Ishikawa (cell line): ENCODE data around the gene NUP93.

ENCODE experiments used
- CEBPB ChIP-seq: IDR thresholded peaks from 2 replicates; pipeline ENCODE4 v1.6.1; 2012
- CREB1 ChIP-seq: IDR thresholded peaks from 2 replicates; pipeline ENCODE4 v1.6.1; 2012; ENCODE audit warnings: low read depth
- EP300 ChIP-seq: IDR thresholded peaks from 2 replicates; pipeline ENCODE4 v1.6.1; 2012; ENCODE audit warnings: borderline replicate concordance
- FOXM1 ChIP-seq: IDR thresholded peaks from 2 replicates; pipeline ENCODE4 v1.6.1; 2012; ENCODE audit warnings: low read depth, borderline replicate concordance
- NFIC ChIP-seq: IDR thresholded peaks from 2 replicates; pipeline ENCODE4 v1.6.1; 2012
- RAD21 ChIP-seq: IDR thresholded peaks from 2 replicates; pipeline ENCODE4 v1.6.1; 2012; ENCODE audit warnings: low read depth
- TAF1 ChIP-seq: IDR thresholded peaks from 2 replicates; pipeline ENCODE4 v1.6.1; 2012; ENCODE audit warnings: low read depth, mild to moderate bottlenecking
- TCF12 ChIP-seq: IDR thresholded peaks from 2 replicates; pipeline ENCODE4 v1.6.1; 2012; ENCODE audit warnings: low read depth
- TEAD4 ChIP-seq: IDR thresholded peaks from 2 replicates; pipeline ENCODE4 v1.6.1; 2012
- YY1 ChIP-seq: IDR thresholded peaks from 2 replicates; pipeline ENCODE4 v1.6.1; 2012; ENCODE audit warnings: low read depth
- ZBTB7A ChIP-seq: IDR thresholded peaks from 2 replicates; pipeline ENCODE4 v1.6.1; 2012; ENCODE audit warnings: low read depth
- TF ChIP-seq, protein P1 (sequence below): IDR thresholded peaks from 2 replicates; pipeline ENCODE4 v1.6.1; 2012
- TF ChIP-seq, protein P2 (sequence below): IDR thresholded peaks from 2 replicates; pipeline ENCODE4 v1.6.1; 2012
- TF ChIP-seq, protein P3 (sequence below): IDR thresholded peaks from 2 replicates; pipeline ENCODE4 v1.6.1; 2012; ENCODE audit warnings: low read depth, mild to moderate bottlenecking

NUP93 gene

DNA sequence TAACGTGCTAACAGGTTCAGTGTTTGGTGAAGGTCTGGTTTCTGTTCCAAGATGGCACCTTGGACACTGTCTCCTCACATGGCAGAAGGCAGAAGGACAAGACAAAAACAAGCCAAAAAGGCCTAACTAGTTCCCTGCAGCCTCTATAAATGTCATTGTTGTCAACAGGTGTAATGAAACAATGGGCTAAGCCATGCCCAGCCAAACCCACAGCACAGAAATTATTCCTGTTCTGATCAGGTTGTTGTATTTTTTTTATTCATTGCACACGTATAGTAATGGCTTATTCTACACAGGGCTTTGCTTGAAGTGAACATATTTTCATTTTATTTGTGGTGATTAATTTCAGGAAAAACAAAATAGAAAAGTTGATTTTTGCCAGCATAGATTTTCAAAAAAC lies 16.1 kb upstream of the NUP93 start:
- TF ChIP-seq RAD21: no peak
- no peak for TF ChIP-seq YY1
- no peak for TF ChIP-seq TCF12
- TF ChIP-seq TAF1: no peak
- TF ChIP-seq ZBTB7A: no peak
- TF ChIP-seq CREB1: no peak
- no peak for TF ChIP-seq EP300
- no peak for TF ChIP-seq TEAD4

DNA sequence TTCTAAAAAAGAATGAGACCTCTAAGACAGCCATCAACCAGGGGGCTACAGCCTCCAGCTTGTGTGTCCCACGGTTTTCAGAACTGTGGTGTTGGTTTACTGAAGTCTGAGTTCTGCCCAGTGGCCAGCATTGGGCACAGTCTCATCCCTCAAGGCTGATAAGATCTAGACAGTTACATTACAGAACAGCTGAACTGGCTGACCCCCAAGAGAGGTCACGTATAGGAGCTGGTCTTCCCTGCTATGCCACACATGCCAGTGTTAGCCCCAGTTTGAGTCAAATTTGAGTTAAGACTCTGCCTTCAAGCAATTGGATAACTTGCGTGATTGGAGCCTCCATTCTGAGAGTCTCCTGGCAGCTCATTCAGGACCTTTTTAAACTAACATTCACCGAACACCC lies 14.8 kb upstream of the NUP93 start:
- no peak for TF ChIP-seq CREB1
- no peak for TF ChIP-seq NFIC
- TF ChIP-seq, protein P1, sequence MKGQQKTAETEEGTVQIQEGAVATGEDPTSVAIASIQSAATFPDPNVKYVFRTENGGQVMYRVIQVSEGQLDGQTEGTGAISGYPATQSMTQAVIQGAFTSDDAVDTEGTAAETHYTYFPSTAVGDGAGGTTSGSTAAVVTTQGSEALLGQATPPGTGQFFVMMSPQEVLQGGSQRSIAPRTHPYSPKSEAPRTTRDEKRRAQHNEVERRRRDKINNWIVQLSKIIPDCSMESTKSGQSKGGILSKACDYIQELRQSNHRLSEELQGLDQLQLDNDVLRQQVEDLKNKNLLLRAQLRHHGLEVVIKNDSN: no peak
- no peak for TF ChIP-seq TEAD4
- no peak for TF ChIP-seq TCF12
- no peak for TF ChIP-seq RAD21
- TF ChIP-seq, protein P2, sequence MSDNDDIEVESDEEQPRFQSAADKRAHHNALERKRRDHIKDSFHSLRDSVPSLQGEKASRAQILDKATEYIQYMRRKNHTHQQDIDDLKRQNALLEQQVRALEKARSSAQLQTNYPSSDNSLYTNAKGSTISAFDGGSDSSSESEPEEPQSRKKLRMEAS: no peak
- no peak for TF ChIP-seq YY1
- no peak for TF ChIP-seq CEBPB
- TF ChIP-seq FOXM1: no peak
- no peak for TF ChIP-seq ZBTB7A

DNA sequence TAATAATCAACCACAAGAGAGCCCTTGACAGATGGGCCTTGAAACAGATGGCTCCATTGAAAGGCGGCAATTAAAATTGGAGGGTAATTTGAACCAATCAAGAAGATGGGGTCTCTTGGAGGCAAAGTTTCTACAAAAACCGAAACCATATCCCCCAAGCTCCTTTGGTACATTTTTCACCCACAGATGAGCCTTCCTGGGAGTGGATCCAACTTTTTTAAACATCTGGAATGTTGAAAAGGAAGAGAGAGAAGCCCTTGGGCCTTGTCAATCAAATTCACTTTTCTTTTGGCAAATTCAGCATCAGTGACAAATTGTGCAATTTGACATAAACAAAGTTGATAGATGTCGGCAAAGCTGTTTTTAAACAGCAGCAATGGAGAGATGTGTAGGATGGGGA lies 13.2 kb upstream of the NUP93 start:
- no peak for TF ChIP-seq TAF1
- TF ChIP-seq, protein P2: no peak
- TF ChIP-seq, protein P3, sequence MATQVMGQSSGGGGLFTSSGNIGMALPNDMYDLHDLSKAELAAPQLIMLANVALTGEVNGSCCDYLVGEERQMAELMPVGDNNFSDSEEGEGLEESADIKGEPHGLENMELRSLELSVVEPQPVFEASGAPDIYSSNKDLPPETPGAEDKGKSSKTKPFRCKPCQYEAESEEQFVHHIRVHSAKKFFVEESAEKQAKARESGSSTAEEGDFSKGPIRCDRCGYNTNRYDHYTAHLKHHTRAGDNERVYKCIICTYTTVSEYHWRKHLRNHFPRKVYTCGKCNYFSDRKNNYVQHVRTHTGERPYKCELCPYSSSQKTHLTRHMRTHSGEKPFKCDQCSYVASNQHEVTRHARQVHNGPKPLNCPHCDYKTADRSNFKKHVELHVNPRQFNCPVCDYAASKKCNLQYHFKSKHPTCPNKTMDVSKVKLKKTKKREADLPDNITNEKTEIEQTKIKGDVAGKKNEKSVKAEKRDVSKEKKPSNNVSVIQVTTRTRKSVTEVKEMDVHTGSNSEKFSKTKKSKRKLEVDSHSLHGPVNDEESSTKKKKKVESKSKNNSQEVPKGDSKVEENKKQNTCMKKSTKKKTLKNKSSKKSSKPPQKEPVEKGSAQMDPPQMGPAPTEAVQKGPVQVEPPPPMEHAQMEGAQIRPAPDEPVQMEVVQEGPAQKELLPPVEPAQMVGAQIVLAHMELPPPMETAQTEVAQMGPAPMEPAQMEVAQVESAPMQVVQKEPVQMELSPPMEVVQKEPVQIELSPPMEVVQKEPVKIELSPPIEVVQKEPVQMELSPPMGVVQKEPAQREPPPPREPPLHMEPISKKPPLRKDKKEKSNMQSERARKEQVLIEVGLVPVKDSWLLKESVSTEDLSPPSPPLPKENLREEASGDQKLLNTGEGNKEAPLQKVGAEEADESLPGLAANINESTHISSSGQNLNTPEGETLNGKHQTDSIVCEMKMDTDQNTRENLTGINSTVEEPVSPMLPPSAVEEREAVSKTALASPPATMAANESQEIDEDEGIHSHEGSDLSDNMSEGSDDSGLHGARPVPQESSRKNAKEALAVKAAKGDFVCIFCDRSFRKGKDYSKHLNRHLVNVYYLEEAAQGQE: no peak
- TF ChIP-seq YY1: no peak
- TF ChIP-seq, protein P1: no peak
- no peak for TF ChIP-seq CREB1
- TF ChIP-seq NFIC: no peak

DNA sequence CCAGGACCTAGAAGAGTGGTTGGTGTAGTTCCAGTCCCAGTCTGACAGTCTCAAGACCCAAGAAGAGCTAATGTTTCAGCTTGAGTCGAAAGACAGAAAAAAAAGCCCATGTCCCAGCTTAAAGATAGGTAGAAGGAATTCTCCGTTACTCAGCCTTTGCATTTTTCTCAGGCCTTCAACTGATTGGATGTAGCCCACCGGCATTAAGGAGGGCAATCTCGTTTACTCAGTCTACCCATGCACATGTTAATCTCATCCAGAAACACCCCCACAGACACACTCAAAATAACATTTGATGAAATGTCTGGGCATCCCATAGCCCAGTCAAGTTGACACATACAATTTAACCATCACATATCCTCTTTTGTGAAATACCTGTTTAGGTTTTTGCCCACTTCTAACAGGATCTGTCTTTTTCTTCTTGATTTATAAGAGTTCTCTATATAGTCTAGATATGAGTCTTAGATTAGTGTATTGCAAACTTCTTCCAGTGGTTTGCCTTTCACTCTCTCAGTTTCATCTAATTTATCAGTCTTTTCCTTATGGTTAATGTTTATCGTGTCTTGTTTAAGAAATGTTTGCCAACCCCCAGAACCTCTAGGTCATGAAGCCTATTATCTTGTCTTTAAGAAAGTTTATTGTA lies 7.6 kb upstream of the NUP93 start:
- TF ChIP-seq FOXM1: no peak
- TF ChIP-seq RAD21: no peak
- TF ChIP-seq, protein P3: no peak
- no peak for TF ChIP-seq TCF12
- no peak for TF ChIP-seq CEBPB
- no peak for TF ChIP-seq TAF1
- TF ChIP-seq YY1: no peak

DNA sequence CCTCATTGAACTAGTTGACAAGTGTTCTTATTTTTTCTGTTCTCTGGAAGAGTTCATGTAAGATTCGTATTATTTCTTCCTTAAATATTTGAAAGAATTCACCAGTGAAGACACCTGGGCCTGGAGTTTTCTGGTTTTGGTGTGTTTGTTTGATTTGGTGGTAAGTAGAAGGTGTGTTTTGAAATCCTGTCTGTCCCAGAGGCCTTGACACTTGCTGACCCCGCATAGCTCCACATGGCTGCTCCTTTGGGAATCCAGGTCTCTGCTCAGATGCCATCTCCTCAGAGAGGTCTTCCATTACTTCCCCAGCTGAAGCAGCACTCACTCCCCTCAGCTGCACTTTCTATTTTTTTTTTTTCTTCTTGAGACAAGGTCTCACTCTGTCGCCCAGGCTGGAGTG lies 5.7 kb upstream of the NUP93 start:
- TF ChIP-seq, protein P2: no peak

DNA sequence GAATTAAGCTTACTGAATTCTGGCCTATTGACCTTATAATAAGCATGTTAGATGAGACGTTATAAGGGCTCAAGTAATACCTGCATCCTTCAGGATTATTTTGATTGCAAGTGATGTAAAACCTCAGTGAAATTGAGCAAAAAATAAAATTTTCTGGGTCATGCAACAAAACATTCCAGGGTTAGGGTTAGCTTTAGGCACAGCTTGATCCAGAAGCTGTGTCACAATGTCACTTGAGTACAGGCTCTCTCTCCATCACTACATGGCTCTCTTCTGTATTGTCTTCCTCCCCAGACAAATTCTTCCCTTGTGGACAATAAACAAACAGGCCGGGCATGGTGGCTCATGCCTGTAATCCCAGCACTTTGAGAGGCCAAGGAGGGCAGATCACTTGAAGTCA lies 3.6 kb upstream of the NUP93 start:
- TF ChIP-seq CEBPB (no peak), TAF1 (no peak), FOXM1 (no peak), YY1 (no peak)
- TF ChIP-seq, protein P3: no peak
- TF ChIP-seq, protein P1: no peak
